ENCODE measurements around the gene UBAP1L. TPM values are rescaled to one million over a fixed set of nuclear protein-coding genes. Genes with fewer than 3 reads are reported as not detected.
A peak's percentile ranks its signal among the peaks of the same experiment; 100 is the strongest.

UBAP1L gene
- total RNA-seq, 1 donor from 2014 or later: 4.9 TPM

DNA sequence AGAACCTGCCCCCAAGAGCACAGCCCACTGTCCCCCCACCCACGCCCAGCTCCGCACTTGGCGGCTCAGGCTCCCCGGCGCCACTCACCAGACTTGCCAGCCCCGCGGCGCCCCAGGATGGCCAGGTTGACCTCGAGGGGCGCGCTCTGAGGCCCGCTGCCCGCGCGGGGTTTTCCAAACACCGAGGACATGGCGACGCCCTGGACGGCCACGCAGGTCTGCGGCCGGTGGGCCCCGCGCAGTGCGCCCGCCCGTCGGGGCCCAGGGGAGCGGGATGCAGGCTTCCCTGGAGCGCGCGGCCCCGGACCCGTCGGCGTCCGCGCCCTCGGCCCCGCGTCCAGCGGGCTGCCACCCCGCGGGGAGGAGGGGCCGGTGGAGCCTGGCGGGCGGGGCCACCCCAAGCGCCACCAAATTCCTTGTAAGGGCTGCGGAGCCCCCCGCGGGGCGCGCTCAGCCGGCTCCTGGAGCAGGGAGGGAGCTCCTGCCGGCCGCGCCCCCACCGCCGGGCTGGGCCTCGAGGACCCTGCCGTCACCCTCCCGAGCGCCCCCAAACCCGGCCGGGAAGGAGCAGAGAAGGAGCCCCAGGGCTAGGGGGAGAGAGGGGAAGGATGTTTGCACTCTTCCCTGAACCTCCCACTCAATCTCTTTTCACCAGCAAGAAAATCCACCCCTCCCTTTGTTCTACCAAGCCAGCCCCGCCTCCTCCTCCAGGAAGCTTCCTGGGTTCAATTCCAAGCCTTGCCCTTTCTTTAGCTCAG, 47.2 kb downstream of the UBAP1L start, which contains the start of gene RASL12:
Gene RASL12 (minus strand): TSS at position 347 of the 758 bp plus-strand sequence. CDS start 156 bp downstream, at position 191.
- DNase-seq (peak; percentile 61), ATAC-seq (peak; percentile 49)
- intact Hi-C loops (cut with DNase I): no loop called here
- H3K9me3 ChIP-seq: no peaks in the 10 kb centered on the region
- TF ChIP-seq, protein P1, sequence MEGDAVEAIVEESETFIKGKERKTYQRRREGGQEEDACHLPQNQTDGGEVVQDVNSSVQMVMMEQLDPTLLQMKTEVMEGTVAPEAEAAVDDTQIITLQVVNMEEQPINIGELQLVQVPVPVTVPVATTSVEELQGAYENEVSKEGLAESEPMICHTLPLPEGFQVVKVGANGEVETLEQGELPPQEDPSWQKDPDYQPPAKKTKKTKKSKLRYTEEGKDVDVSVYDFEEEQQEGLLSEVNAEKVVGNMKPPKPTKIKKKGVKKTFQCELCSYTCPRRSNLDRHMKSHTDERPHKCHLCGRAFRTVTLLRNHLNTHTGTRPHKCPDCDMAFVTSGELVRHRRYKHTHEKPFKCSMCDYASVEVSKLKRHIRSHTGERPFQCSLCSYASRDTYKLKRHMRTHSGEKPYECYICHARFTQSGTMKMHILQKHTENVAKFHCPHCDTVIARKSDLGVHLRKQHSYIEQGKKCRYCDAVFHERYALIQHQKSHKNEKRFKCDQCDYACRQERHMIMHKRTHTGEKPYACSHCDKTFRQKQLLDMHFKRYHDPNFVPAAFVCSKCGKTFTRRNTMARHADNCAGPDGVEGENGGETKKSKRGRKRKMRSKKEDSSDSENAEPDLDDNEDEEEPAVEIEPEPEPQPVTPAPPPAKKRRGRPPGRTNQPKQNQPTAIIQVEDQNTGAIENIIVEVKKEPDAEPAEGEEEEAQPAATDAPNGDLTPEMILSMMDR (IDR thresholded peaks at IDR 0.05): no peak
- H3K27ac ChIP-seq: peak within 1 kb of the TSS; percentile 83
- H3K27me3 ChIP-seq: peaks cover 19% of the 10 kb centered on the region
- H3K4me1 ChIP-seq: peaks cover 17% of the 10 kb centered on the region
- peak within 1 kb of the TSS; percentile 49 for H3K4me3 ChIP-seq
- H3K36me3 ChIP-seq: no peaks in the 10 kb centered on the region

DNA sequence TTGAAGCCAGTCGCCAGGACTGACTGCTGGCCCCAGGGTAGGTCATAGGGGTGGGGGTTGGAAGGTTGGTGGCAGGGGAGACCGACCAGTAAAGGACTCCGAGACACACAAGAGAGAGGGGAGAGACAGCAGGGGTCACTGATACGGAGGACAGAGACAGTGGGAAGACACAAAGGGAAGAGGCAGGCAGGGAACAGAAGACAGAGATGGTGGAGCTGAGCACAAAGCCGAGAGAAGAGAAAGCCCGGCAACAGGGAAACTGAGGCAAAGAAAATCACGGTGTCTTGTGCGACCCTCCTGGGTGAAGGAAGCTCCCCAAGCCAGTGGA, 47.7 kb downstream of the UBAP1L start:
- H3K4me3 ChIP-seq: peak overlapping the region; percentile 49
- H3K36me3 ChIP-seq: no peaks in the 10 kb centered on the region
- H3K9me3 ChIP-seq: no peaks in the 10 kb centered on the region
- intact Hi-C loops (cut with DNase I): no loop called here
- ATAC-seq (no peak), DNase-seq (no peak)
- peaks cover 17% of the 10 kb centered on the region for H3K4me1 ChIP-seq
- H3K27me3 ChIP-seq: peaks cover 19% of the 10 kb centered on the region
- TF ChIP-seq, protein P1 (IDR thresholded peaks at IDR 0.05): no peak
- peak overlapping the region; percentile 83 for H3K27ac ChIP-seq

DNA sequence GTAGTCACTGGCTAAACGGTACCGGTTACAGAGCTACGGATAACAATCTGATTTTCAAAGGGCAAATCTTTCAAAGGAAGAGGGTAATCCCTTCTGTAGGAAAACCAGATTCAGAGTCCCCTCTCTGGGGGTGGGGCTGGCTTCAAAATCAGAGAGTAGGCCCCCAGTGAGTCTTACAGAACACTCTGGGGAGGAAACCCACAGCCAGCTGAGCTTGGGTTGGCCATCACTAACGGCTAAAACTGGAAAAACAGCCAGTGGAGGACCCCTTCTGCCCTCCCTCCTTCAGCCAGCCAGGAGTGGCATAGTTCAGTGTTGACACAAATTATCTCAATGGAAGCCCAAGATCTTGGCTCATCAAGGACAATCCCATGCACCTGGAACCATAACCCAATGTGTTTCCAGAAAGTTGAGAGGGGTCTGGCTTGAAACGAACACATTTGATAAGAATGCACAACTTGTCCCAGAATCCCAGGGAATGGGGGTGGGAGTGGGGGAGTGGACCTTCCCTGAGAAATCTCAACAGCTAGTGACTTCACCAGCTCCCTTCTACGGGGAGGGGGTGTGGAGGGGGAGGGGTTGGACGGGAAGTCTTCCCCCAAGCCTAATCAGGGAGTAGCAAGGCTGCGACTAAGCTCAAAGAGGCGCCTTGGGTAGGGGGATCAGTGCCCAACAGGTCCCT, 48.2 kb downstream of the UBAP1L start:
- Histone ChIP-seq H3K27me3 (peaks cover 19% of the 10 kb centered on the region), H3K27ac (peak overlapping the region; percentile 83), H3K36me3 (no peaks in the 10 kb centered on the region), H3K4me3 (peak overlapping the region; percentile 49), H3K4me1 (peaks cover 17% of the 10 kb centered on the region), H3K9me3 (no peaks in the 10 kb centered on the region)
- ATAC-seq (peak; percentile 7), DNase-seq (no peak)
- intact Hi-C loops (cut with DNase I): no loop called here
- TF ChIP-seq, protein P1 (IDR thresholded peaks at IDR 0.05): no peak

DNA sequence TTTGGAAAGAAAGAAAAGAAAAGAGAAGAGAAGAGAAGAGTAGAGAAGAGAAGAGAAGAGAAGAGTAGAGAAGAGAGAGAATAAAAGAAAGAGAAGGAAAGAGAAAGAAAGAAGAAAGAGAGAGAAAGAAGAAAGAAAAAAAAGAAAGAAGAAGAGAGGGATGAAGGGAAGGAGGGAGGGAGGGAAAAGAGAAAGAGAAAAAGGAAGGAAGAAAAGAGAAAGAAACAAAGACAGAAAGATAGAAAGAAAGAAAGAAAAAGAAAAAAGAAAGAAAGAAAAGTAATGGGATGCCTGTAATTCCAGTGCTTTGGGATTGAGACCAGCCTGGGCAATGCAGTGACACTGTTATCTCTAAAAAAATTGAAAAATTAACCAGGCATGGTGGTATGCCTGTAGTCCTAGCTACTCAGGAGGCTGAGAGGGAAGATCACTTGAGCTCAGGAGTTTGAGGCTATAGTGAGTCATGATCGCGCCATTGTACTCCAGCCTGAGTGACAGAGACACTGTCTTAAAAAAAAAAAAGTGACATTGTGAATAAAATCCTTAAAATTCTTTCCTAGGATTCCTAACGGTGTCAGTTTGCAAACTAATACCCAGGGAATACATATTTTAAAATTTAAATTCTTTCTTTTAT, 48.9 kb downstream of the UBAP1L start:
- TF ChIP-seq, protein P1 (IDR thresholded peaks at IDR 0.05): no peak
- Histone ChIP-seq H3K9me3 (no peaks in the 10 kb centered on the region), H3K4me3 (peak overlapping the region; percentile 49), H3K27me3 (peaks cover 19% of the 10 kb centered on the region), H3K36me3 (no peaks in the 10 kb centered on the region), H3K4me1 (peaks cover 12% of the 10 kb centered on the region), H3K27ac (peak overlapping the region; percentile 69)
- intact Hi-C loops (cut with DNase I): no loop called here
- DNase-seq: no peak
- no peak for ATAC-seq

DNA sequence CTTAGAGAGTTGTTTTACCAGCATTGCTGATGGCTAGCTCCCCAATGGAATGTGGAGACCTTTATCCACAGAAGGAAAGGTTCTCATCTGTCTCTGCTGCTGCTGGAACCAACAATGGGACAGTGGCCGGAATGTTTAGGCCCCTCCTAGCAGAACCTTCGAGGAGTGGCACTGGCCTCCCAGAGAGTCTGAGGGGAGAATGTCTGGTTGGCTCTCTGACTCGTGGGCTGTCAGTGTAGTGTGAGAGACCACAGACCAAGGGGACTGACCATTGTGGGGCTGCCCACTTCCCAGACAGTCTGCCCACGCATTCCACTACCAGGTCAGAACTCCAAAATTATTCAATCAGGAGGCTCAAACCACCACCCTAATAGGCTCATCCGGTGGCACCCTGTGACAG, 52.3 kb downstream of the UBAP1L start:
- DNase-seq: no peak
- Histone ChIP-seq H3K4me3 (no peak overlapping the region), H3K27ac (no peak overlapping the region), H3K4me1 (peaks cover 6% of the 10 kb centered on the region), H3K36me3 (no peaks in the 10 kb centered on the region), H3K9me3 (no peaks in the 10 kb centered on the region), H3K27me3 (peaks cover 17% of the 10 kb centered on the region)
- ATAC-seq: no peak
- TF ChIP-seq, protein P1 (IDR thresholded peaks at IDR 0.05): no peak
- intact Hi-C loops (cut with DNase I): no loop called here

All from upper lobe of right lung (tissue), 1 donor.